KOPT-K1 (cell line): Measurements from ENCODE around the gene MAPKBP1.

Experiments used
- H3K27ac ChIP-seq: fragments of 200-600 bp; sonication (generic); 2 replicates; pipeline ENCODE4 v1.5.1; 2016; ENCODE audit warnings: antibody characterized with exemption, mild to moderate bottlenecking, low read depth, low read length; ENCODE audit not compliant: poor library complexity, severe bottlenecking
- H3K36me3 ChIP-seq: fragments of 200-600 bp; sonication (generic); 2 replicates; pipeline ENCODE4 v1.5.1; 2017; ENCODE audit warnings: antibody characterized with exemption, mild to moderate bottlenecking, low read length, moderate library complexity; ENCODE audit not compliant: insufficient read depth
- H3K9me3 ChIP-seq: fragments of 200-600 bp; sonication (generic); 2 replicates; pipeline ENCODE4 v1.5.1; 2017; ENCODE audit warnings: antibody characterized with exemption, low read length, mild to moderate bottlenecking; ENCODE audit not compliant: insufficient read depth, poor library complexity, severe bottlenecking

MAPKBP1 gene

DNA sequence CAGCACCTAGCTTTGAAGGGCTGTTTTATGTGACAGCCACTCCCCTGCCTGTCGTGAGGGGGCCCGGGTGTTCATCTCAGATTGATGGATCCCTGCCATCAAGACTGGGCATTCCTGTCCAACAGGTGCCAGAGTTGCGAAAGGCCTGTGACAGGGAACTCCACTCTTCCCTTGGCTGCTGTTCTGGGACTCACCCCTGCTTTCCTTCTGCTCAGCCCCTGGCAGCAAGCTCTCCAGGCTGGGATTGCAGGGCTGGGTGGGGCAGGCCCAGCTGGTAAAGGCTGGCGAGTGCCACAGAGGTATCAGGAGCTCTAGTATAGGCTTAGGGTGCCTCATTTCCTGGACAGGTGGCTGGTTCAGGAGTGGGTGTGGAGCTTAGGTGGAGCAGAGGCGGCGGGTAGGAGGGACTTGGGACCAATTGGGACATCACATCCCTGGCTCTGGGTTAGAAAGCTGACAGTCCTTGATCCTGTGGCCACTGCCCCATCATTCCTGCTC is 64.2 kb downstream of the MAPKBP1 start, which contains the start of gene PLA2G4B:
Gene PLA2G4B, plus strand, starts transcription at position 448 of the 498 bp plus-strand sequence. CDS start 67 bp downstream, outside the sequence.
- no peak within 1 kb of the TSS for H3K27ac ChIP-seq
- no peaks in the 10 kb centered on the region for H3K9me3 ChIP-seq
- H3K36me3 ChIP-seq = no peaks in the 10 kb centered on the region

DNA sequence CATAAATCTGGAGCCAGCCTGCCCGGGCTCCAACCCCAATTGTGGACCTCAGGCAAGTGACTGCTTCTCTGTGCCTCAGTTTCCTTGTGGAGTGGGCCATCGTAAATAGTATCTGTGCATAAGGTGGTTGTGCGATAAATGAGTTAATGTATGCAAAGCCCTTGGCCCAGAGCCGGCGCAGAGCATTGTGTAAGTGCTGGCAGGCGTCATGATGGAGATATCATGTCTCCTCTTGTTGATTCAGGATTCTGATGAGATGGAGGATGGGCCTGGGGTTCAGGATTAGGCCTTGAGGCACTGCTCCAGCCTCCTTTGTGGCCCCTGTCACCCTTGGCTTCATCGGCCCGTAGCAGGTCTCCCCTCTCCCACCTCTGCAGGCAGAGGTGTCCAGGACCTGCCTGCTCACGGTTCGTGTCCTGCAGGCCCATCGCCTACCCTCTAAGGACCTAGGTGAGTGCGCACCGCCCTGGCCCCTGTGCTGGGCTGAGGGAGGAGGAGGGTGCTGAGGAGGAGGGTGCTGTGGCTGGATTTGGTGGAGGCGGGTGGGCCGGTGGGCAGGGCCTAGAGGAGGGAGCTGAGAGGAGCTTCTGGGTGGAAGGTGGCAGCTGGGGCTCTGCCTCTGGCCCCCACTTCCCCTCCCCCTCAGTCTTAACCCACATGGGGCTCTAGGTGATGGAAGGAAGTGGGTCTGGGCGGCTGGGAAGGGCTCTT is 65.7 kb downstream of the MAPKBP1 start:
- Histone ChIP-seq H3K27ac (no peak overlapping the region), H3K36me3 (no peaks in the 10 kb centered on the region), H3K9me3 (no peaks in the 10 kb centered on the region)

DNA sequence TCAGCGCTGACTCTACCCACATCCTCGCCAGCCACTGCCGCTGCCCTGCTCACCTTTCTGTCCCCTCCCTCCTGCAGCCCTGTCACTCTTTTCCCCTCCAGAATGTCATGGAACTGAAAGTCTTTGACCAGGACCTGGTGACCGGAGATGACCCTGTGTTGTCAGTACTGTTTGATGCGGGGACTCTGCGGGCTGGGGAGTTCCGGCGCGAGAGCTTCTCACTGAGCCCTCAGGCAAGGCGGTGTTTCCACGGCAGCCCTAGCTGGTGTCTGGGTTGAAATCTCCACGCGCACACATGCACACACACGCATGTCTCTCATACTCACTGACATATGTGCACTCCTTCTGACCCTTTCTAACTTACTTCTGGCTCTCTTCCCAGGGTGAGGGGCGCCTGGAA is 66.4 kb downstream of the MAPKBP1 start:
- no peak overlapping the region for H3K27ac ChIP-seq
- no peaks in the 10 kb centered on the region for H3K9me3 ChIP-seq
- no peaks in the 10 kb centered on the region for H3K36me3 ChIP-seq

DNA sequence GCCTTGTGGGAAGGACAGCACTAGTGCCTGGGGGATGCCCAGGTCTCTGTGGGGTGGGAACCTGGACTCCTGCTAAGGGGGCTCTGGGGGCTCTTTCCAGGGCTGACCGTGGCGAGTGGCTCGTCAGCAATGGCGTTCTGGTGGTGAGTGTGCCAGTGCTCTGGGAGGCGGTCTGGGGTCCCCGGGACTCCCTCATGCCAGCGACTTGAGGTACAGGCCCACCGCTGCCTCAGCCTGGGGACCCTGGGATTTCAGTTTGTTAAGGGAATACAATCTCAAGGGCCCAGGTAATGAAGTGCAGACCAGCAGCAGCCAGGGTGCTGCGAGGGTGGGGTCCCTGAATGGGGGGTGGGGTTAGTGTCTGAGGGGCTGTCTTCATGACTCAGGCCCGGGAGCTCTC is 66.8 kb downstream of the MAPKBP1 start:
- Histone ChIP-seq H3K36me3 (no peaks in the 10 kb centered on the region), H3K27ac (no peak overlapping the region), H3K9me3 (no peaks in the 10 kb centered on the region)

DNA sequence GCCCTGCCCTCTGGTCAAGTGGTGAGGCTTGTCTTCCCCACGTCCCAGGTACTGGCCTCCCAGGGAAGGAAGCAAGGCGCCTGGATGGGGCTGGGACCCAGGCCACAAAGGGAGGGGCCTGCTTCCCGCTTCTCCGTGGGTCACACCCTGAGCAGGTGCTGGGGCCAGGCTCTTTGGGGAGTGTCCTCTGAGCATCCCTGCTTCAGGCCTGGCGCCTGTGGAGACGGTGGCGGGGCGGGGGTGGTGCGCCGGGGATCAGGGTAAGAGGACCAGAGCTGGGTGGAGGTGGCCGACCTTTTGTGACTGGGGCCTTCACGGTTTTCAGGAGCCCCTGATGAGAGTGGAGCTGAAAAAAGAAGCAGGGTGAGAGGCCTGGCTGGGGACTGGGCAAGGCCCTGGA is 67.9 kb downstream of the MAPKBP1 start:
- no peaks in the 10 kb centered on the region for H3K9me3 ChIP-seq
- no peak overlapping the region for H3K27ac ChIP-seq
- peaks cover under 1% of the 10 kb centered on the region; the same call in 1 of the 2 replicates for H3K36me3 ChIP-seq

DNA sequence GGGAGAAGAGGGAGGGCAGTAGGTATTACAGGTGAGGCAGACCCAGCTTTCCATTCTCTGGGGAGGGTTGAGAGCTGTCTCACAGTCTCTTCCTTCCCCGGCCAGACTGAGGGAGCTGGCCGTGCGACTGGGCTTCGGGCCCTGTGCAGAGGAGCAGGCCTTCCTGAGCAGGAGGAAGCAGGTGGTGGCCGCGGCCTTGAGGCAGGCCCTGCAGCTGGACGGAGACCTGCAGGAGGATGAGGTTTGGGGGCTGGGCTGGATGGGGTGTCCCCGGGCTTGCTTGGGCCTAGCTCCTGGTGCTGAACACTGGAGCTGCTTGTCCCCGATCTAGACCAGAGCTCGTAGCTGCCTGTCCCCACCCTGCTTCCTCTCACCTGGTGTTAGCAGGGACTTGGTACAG is 69.3 kb downstream of the MAPKBP1 start:
- no peak overlapping the region for H3K27ac ChIP-seq
- H3K36me3 ChIP-seq = peaks cover 6% of the 10 kb centered on the region; the same call in 1 of the 2 replicates
- H3K9me3 ChIP-seq = no peaks in the 10 kb centered on the region

DNA sequence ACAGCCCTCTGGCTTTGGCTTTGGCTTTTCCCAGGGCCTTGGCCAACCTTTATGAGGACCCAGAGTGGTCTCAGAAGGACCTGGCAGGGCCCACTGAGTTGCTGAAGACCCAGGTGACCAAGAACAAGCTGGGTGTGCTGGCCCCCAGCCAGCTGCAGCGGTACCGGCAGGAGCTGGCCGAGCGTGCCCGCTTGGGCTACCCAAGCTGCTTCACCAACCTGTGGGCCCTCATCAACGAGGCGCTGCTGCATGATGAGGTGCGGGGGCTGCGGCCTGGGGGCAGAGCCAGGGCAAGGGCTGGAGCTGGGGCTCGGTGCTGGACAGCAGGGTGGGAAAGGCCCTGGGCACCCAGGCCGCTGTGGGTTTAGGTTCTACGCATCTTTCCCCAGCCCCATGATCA is 70.5 kb downstream of the MAPKBP1 start:
- no peaks in the 10 kb centered on the region for H3K9me3 ChIP-seq
- H3K36me3 ChIP-seq = peaks cover 6% of the 10 kb centered on the region; the same call in 1 of the 2 replicates
- H3K27ac ChIP-seq = no peak overlapping the region

DNA sequence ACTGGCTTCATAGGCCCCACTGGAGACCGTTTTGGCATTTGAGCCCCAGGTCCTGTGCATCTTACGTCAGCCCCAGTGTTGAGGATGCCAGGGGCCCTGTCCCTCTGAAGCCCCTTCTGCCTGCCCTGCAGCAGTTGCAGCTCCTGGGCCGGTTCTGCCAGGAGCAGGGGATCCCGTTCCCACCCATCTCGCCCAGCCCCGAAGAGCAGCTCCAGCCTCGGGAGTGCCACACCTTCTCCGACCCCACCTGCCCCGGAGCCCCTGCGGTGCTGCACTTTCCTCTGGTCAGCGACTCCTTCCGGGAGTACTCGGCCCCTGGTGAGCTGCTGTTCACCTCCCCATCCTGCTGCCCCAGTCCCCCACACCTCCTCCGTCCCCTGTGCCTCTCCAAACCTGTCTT is 72.9 kb downstream of the MAPKBP1 start:
- Histone ChIP-seq H3K27ac (no peak overlapping the region), H3K36me3 (peaks cover 6% of the 10 kb centered on the region; the same call in 1 of the 2 replicates), H3K9me3 (no peaks in the 10 kb centered on the region)

DNA sequence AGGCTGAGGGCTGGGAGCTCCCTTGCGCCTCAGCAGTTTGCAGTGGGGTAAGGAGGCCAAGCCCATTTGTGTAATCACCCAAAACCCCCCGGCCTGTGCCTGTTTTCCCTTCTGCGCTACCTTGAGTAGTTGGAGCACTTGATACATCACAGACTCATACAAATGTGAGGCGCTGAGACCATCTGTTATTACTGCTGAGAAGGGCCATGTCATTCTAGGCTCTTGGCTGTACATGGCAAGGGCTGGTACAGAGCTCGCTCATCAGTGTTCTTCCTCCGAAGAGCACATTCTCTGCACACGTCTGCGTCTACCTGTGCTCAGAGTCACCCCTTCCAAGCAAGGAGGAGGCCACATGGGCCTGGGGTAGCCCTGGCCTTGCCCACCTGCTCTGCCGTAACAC is 73.7 kb downstream of the MAPKBP1 start:
- Histone ChIP-seq H3K36me3 (peaks cover 6% of the 10 kb centered on the region; the same call in 1 of the 2 replicates), H3K9me3 (no peaks in the 10 kb centered on the region), H3K27ac (no peak overlapping the region)

DNA sequence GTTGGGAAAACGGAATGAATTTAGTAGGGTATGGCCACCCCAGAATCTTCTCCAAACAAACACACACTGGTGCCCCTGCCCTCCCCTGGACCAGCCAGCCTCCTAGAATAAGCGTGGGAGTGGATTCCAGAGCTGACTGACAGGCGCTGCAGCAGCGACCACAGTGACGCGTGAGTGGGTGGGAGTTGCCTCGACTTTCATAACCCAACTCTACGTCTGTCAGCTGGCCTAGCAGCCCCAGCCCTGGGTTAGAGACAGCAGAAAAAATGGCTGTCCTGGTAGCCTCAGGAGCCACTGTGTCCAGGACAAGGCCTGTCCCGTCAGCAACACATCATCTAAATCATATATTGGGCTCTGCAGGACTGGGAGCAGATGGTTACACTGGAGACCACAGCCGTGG is 74.3 kb downstream of the MAPKBP1 start:
- Histone ChIP-seq H3K36me3 (peaks cover 6% of the 10 kb centered on the region; the same call in 1 of the 2 replicates), H3K9me3 (no peaks in the 10 kb centered on the region), H3K27ac (no peak overlapping the region)

DNA sequence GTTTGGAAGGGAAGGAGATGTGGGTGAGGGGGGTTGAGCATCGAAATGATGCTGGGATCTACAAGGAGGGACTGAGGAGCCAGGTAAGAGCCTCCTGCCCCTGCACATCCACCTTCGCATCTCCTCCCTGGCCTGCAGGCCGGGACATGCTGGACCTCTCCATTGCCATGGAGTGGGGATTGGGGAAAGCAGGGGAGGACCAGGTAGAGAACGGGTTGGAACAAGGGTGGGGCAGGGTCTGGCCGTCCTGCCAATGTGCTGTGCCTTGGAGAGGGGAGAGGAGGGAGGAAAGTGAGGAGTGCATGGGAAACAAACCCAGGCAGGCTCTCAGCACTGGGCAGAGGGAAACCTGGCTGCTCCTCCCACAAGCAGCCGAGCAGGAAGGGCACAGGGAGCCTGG is 74.9 kb downstream of the MAPKBP1 start:
- no peaks in the 10 kb centered on the region for H3K9me3 ChIP-seq
- H3K27ac ChIP-seq = no peak overlapping the region
- peaks cover 6% of the 10 kb centered on the region; the same call in 1 of the 2 replicates for H3K36me3 ChIP-seq

DNA sequence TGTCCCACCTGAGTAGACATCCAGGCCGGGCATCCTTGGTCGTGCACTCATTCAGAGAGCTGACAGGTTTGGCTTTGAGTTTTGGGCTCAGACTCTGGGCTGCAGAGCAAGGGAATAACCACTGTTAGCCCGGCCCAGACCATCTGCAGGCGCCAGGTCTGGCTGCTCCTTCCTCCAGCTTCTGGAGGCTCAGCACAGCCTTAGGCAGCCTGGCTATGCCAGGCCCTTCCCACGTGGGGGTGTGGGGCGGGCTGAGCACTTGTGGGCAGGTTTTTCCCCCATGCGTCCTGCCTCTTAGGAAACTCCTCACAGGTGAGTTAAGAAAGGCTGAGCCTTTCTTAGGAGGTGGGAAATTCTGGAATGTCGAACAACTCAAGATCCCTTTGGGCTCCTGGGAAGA is 75.6 kb downstream of the MAPKBP1 start:
- H3K9me3 ChIP-seq = no peaks in the 10 kb centered on the region
- H3K36me3 ChIP-seq = peaks cover 6% of the 10 kb centered on the region; the same call in 1 of the 2 replicates
- no peak overlapping the region for H3K27ac ChIP-seq

DNA sequence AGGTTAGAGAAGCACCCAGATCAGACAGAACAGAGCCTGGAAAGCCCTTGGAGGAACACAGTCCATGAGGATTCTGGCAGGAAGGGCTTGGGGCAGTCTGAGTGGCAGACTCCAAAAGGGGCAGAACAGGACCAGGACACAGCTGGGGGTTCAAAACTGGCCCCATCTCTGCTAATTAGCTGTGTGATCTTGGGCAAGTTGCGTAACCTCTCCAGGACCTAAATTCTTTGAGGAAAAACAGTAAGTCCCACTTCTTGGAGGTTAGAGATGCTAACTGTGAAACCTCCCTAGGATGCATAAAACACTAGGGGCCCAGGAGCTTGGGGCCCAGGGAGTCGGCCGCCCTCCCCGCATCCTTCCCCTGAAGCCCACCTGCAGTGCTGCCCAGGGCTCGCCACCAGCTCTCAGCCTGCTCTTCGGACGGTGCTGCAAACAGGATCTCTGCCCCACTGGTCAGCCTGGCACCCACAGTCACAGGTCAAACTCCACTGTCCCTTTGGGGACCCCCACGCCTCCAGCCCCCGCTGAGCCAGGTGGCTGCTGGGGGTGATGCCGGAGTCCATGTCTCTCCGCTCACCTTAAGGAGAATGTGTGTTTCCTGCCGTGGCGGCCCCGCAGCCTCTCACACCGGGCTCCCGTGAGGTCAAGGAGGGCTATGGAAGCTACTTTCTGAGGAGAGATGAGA is 76.3 kb downstream of the MAPKBP1 start:
- no peak overlapping the region for H3K27ac ChIP-seq
- peaks cover 6% of the 10 kb centered on the region; the same call in 1 of the 2 replicates for H3K36me3 ChIP-seq
- H3K9me3 ChIP-seq = no peaks in the 10 kb centered on the region

DNA sequence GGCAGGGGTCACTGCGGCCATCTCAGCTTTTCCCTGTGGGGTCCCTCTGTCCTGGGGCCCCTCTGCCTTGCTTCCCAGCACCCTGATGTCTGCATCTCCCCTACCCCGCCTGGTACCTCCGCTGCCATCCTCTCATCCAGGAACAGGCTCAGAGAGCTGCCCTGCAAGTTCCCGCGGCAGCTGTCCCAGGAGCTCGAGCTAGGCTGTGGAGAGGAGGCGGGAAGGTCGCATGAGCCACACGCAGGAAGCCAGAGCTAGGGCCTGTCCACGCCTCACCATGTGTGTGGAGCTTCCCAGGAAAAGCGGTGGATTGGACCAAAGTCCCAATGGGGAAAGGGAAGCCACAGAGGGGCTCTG is 76.9 kb downstream of the MAPKBP1 start:
- no peak overlapping the region for H3K27ac ChIP-seq
- peaks cover 6% of the 10 kb centered on the region; the same call in 1 of the 2 replicates for H3K36me3 ChIP-seq

DNA sequence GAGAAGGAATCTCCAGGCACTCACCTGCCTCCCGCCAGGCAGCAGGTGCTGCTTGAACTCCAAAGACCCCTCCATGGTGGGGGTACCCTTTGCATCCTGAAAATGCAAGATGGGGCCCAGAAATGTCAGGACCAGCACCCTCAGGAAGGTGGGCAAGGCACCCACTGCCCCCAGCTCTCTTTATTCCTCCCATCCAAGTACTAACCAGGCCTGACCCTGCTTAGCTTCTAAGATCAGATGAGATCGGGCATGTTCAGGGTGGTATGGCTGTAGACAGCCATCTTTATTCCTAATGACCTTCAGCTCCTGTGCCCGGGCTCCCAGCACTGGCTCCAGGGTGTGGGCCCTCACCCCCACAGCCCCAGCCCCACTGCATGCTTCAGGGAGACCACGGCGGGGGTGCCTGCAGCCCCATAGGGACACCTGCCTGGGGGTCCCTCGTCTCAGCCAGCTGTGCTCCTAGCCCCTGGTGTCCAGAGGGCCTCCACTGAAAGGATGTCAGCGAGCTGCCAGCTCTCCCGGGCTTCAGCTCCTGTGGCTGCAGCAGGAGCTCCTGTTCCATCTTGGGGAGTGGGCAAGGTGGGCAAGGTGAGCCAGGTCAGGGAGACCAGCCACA is 77.6 kb downstream of the MAPKBP1 start:
- Histone ChIP-seq H3K9me3 (no peaks in the 10 kb centered on the region), H3K27ac (no peak overlapping the region), H3K36me3 (peaks cover 6% of the 10 kb centered on the region; the same call in 1 of the 2 replicates)

More for the DNA sequence above, 76.9 kb downstream of the MAPKBP1 start:
- no peaks in the 10 kb centered on the region for H3K9me3 ChIP-seq
